Osteoblast (primary cell): ENCODE data around the gene NRAP. TPM values are rescaled to one million over a fixed set of nuclear protein-coding genes. Genes with fewer than 3 reads are reported as not detected.

Experiments used
- DNase-seq: peaks from one replicate; pipeline ENCODE4 v3.0.0; 2011; ENCODE audit warnings: low spot score, mixed read lengths; ENCODE audit not compliant: insufficient read length; ENCODE audit errors: missing footprints
- H2AFZ ChIP-seq: 2 replicates; pipeline ENCODE4 v1.6.0; 2011; ENCODE audit warnings: mild to moderate bottlenecking, low read length
- H3K27ac ChIP-seq: 2 replicates; pipeline ENCODE4 v1.5.1; 2011; ENCODE audit warnings: mild to moderate bottlenecking, low read depth, low read length, moderate library complexity
- H3K27me3 ChIP-seq: 2 replicates; pipeline ENCODE4 v1.6.0; 2012; ENCODE audit warnings: mild to moderate bottlenecking, control low read depth, inconsistent platforms, low read length, moderate library complexity; ENCODE audit not compliant: insufficient read depth
- H3K36me3 ChIP-seq: 2 replicates; pipeline ENCODE4 v1.5.1; 2011; ENCODE audit warnings: mild to moderate bottlenecking, low read length, control low read depth, moderate library complexity; ENCODE audit not compliant: insufficient read depth
- H3K4me1 ChIP-seq: 2 replicates; pipeline ENCODE4 v1.5.1; 2011; ENCODE audit warnings: mild to moderate bottlenecking, low read length, control low read depth, moderate library complexity; ENCODE audit not compliant: insufficient read depth
- H3K4me2 ChIP-seq: 2 replicates; pipeline ENCODE4 v1.6.0; 2011; ENCODE audit warnings: mild to moderate bottlenecking, low read length; ENCODE audit not compliant: insufficient read depth
- H3K4me3 ChIP-seq: fragments of 200-600 bp; sonication (generic); 3 replicates; pipeline ENCODE4 v1.5.1; 2012; ENCODE audit warnings: mild to moderate bottlenecking, low read length, inconsistent platforms; ENCODE audit not compliant: insufficient read depth
- H3K79me2 ChIP-seq: 2 replicates; pipeline ENCODE4 v1.6.0; 2012; ENCODE audit warnings: mild to moderate bottlenecking, low read length, control low read depth, inconsistent platforms; ENCODE audit not compliant: insufficient read depth
- H3K9me3 ChIP-seq: 2 replicates; pipeline ENCODE4 v1.5.1; 2011; ENCODE audit warnings: low read depth, low read length, control low read depth
- H4K20me1 ChIP-seq: 2 replicates; pipeline ENCODE4 v1.6.0; 2012; ENCODE audit warnings: mild to moderate bottlenecking, low read length, control low read depth; ENCODE audit not compliant: insufficient read depth
- total RNA-seq: library from RNA; depleted of rRNA; stranded (reverse); fragments of >200 nt; gene quantifications from 2 replicates; pipeline ENCODE4 v1.2.3, GENCODE V29; 2012
- TF ChIP-seq, protein P1 (sequence below): IDR thresholded peaks from 2 replicates; pipeline ENCODE4 v1.5.1; 2011; ENCODE audit warnings: mild to moderate bottlenecking, low read depth, low read length, moderate library complexity; ENCODE audit errors: extremely low read depth

NRAP gene
- total RNA-seq, 1 donor: not detected

DNA sequence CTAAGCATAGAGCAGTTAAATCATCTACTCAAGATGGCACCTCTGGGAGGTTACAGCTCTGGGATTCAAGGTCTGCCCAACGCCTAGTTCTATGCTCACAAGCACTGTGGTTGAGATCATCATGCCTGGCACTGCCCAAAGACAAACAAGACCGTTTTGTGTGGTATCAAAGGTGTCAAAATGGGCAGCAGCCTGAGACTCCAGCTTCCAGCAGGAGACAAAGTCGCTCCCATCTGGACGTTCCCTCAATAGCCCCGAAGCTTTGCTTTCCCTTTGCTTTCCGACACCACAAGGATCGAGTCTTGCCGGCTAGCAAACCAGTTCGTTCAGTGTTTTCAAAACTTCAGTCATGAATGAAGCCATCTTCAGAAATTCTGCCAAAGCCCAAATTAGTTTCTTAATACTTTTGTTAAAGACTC is 105.9 kb downstream of the NRAP start:
- Histone ChIP-seq H3K36me3 (no peaks in the 10 kb centered on the region), H3K27ac (no peak overlapping the region), H3K79me2 (no peaks in the 10 kb centered on the region), H3K4me1 (no peaks in the 10 kb centered on the region), H4K20me1 (no peaks in the 10 kb centered on the region), H3K4me2 (no peak overlapping the region), H3K27me3 (peaks cover 18% of the 10 kb centered on the region), H3K4me3 (no peak overlapping the region), H2AFZ (no peak overlapping the region), H3K9me3 (no peaks in the 10 kb centered on the region)
- no peak for DNase-seq
- TF ChIP-seq, protein P1, sequence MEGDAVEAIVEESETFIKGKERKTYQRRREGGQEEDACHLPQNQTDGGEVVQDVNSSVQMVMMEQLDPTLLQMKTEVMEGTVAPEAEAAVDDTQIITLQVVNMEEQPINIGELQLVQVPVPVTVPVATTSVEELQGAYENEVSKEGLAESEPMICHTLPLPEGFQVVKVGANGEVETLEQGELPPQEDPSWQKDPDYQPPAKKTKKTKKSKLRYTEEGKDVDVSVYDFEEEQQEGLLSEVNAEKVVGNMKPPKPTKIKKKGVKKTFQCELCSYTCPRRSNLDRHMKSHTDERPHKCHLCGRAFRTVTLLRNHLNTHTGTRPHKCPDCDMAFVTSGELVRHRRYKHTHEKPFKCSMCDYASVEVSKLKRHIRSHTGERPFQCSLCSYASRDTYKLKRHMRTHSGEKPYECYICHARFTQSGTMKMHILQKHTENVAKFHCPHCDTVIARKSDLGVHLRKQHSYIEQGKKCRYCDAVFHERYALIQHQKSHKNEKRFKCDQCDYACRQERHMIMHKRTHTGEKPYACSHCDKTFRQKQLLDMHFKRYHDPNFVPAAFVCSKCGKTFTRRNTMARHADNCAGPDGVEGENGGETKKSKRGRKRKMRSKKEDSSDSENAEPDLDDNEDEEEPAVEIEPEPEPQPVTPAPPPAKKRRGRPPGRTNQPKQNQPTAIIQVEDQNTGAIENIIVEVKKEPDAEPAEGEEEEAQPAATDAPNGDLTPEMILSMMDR: no peak

DNA sequence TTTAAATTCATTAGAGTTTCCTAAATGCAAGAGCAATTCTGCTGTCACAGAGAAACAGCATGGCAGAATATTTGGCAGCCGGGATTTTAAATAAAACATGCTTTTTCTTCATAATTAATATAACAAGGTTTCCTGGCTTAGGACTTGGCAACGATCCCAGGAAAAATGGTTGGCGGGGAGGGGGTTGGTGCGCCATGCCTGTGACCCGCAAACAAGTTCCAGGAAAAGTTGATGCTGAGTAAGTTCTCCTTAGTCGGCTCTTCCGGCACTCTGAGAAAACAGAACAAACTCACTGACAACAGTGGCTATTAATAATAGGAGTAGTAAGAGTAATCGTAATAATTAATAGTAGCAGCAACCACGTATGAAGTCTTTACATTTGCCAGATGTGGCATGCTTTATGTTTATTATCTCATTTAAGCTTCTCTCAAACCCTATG is 106.4 kb downstream of the NRAP start:
- H3K79me2 ChIP-seq: no peaks in the 10 kb centered on the region
- H3K4me3 ChIP-seq: no peak overlapping the region
- H3K27ac ChIP-seq: no peak overlapping the region
- no peaks in the 10 kb centered on the region for H3K4me1 ChIP-seq
- H2AFZ ChIP-seq: no peak overlapping the region
- no peaks in the 10 kb centered on the region for H4K20me1 ChIP-seq
- H3K27me3 ChIP-seq: peaks cover 18% of the 10 kb centered on the region
- no peak for DNase-seq
- no peaks in the 10 kb centered on the region for H3K36me3 ChIP-seq
- TF ChIP-seq, protein P1: no peak
- H3K4me2 ChIP-seq: no peak overlapping the region
- no peaks in the 10 kb centered on the region for H3K9me3 ChIP-seq

DNA sequence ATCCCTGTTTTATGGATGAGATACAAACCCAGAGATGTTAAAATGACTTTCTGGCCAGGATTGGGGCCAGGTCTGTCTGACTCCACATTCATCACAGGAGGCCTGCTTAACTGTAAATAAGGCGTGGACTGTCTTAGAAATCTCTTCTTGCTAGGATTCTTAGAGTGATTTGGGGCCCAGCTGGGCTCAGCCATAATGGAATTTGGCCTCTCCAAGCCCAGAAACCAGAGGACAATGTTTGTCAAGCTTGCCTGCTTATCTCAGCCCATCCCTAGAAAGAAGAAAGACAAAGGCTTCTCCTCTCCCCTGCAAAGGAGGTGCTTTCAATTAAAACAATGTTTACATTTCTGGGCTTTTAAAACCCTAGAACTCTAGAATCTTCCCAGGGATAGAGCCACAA is 108.1 kb downstream of the NRAP start:
- Histone ChIP-seq H3K36me3 (no peaks in the 10 kb centered on the region), H3K27ac (no peak overlapping the region), H2AFZ (no peak overlapping the region), H3K9me3 (no peaks in the 10 kb centered on the region), H4K20me1 (no peaks in the 10 kb centered on the region), H3K4me3 (no peak overlapping the region), H3K4me2 (no peak overlapping the region), H3K4me1 (no peaks in the 10 kb centered on the region), H3K79me2 (no peaks in the 10 kb centered on the region), H3K27me3 (peaks cover 18% of the 10 kb centered on the region)
- TF ChIP-seq, protein P1: no peak
- no peak for DNase-seq

DNA sequence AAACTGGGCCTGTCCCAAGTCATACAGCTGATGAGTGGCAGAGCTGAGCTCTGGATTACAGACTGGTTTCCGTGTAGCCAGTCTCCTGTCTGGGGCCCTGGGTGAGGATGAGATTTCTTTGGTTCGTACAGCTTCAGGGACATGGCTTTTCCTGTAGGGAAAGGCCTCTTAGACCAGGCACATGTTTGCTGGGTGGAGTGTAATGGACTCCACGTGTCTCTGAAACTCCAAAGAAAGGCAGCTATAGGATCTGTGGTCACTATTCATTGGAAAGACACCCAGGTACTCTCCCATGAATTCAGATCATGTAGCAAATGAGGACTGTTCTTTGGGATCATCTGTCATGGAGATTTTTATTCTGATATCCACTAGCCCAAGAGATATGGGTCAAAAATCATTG is 108.6 kb downstream of the NRAP start:
- no peaks in the 10 kb centered on the region for H3K79me2 ChIP-seq
- H3K27me3 ChIP-seq: peaks cover 18% of the 10 kb centered on the region
- H4K20me1 ChIP-seq: no peaks in the 10 kb centered on the region
- TF ChIP-seq, protein P1: no peak
- no peak overlapping the region for H2AFZ ChIP-seq
- no peaks in the 10 kb centered on the region for H3K4me1 ChIP-seq
- no peak overlapping the region for H3K4me2 ChIP-seq
- DNase-seq: no peak
- no peak overlapping the region for H3K27ac ChIP-seq
- no peaks in the 10 kb centered on the region for H3K9me3 ChIP-seq
- no peak overlapping the region for H3K4me3 ChIP-seq
- no peaks in the 10 kb centered on the region for H3K36me3 ChIP-seq
